ENCODE data around the gene NOTCH3.

Gene NOTCH3

GRCh38 chr19:15200553-15201364 lies at the start of gene NOTCH3:
NOTCH3 (minus strand) TSS chr19:15200995; CDS start chr19:15200905, 90 bp downstream.
- DNase-seq: no peak

DNA sequence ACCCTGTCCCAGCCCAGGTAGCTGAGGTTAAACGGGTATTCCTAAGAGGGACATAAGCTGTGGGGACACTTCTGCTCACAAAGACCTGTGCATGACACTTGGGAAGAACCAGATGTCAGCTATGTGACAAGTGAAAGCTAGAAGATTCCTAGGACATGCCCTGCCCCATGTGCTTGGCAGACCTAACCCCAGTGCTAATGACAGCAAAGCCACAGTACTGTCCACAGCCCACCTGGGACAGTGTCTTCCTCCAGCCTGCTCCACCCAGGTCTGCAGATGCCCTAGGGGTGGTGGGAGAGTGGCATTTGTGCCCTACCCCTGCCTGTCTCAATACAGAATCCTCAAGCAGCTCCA lies 49.8 kb upstream of the NOTCH3 start:
- DNase-seq: no peak

DNA sequence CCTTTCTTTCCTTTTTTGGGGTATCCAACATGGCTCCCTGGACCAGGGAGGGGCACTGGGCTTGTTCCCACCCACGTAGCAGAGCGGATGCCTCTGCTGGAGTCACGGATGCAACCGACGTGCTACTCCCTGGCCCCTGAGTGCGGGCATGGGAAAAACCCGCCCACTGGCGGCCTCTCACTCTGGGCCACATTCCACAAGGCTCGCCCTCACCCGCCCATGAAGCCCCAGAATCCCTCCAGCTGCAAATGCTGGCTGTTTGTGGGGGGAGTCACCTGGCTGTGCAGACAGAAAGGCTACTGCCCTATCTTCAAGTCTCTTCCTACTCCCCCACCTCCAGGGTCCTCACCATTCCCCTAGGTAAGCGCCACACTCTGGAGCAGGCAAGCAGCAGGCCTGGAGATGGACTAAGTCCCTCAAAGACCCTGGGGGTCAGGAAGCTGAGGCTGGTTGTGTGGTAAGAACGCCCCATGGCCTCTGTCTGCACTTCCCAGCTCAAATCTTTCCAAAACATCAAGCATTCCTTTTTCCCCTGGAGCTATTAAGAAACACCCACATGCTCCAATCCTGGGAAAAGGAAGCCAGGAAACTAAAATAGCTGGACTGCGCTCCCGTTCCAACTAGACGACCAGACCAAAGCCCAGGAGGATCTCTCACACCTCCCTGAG lies 49.3 kb upstream of the NOTCH3 start:
- no peak for DNase-seq

DNA sequence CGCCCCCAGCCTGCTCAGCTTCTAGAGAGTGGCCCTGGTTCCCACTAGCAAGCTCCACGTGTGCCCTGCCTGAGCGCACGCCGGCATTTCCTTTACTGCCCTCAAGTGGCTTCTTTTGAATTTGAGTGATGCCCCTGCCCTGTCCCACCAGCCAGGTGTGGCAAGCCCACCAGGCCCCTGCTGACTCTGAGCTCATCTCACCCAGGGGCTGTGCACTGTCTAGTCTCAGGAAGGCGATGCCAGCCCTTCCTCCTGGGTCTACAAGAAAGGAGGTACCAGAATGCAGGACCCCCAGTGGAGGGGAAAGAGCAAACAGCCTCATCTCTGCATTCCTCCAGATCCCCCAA lies 48.7 kb upstream of the NOTCH3 start:
- DNase-seq: no peak

GRCh38 chr19:15248648-15249527 lies 48.1 kb upstream of the NOTCH3 start:
- DNase-seq: no peak

DNA sequence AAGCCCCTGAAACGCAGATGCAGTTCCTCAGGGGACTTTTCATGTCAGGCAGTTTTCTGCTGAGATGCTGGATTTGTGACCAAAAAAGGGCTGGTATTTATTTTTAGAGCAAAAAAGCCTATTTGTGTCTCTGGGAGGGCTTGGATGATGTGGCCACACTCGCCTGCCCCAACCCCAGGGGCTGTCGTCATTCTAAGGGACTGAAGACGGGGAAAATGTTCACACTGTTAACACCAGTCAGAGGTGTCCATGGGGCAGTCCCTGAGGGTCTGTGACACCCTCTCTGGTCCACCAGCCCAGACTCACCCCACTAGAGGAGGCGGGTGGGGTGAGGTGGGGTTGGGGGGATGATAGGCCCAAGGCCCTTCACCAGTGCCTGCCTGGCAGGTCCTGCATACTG lies 47.3 kb upstream of the NOTCH3 start:
- DNase-seq: no peak

DNA sequence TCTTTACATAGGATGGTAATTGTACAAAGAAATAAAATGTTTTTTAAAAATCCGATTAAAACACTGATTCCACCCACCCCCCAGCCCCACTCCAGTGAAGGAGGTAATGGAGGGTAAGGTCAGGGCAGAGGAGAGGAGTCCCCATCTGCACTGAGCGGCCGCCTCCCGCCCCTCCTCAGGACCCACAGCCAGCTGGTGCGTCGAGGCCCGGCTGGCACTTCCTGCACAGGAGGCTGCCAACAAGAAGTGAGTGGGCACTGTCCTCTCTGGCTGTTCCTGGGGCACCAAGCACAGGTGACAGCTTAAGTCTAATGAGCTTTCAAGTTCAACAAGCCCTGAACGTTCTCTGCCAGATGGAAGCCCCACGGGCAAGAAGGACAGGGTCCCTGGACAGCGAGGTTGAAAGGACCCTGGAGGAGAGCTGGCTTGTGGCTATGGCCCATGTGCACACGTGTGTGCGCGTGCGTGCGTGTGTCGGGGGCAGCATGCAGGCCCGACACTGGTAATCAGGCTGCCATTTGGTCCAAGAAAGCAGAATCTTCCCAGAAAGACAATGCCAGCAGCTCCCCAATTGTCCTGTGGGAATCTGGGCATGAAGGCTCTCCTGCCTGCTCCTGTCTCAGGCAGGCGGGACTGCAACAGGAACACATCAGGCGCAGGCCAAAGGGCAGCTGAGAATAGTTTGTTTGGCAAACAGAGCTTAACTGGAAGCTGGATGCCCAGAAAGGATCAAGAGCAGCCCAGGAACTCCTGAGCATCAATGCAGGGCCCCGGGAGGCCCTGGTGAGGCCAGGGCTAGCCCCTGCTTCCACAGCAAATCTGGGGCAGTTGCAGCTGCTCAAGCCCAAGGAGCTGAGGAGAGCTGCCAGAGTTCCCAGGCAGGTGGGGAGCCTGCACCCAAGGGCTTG lies 46.6 kb upstream of the NOTCH3 start:
- DNase-seq: no peak

DNA sequence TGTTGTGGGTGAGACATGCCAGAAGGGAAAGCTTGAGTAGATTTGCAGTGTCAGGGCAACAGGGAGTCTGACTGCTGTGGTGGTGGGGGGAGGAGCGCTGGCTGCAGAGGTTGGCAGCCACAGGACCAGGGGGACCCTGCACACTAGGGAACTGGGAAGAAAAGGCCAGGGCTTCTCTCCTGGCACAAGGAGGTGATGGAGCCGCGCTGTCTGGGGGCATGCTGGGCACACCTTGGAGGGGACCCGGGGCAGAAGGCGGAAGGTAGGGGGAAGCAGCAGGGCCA lies 45.3 kb upstream of the NOTCH3 start:
- no peak for DNase-seq

GRCh38 chr19:15245370-15246197 lies 44.8 kb upstream of the NOTCH3 start:
- no peak for DNase-seq

GRCh38 chr19:15244808-15245207 lies 44.0 kb upstream of the NOTCH3 start:
- DNase-seq: no peak

DNA sequence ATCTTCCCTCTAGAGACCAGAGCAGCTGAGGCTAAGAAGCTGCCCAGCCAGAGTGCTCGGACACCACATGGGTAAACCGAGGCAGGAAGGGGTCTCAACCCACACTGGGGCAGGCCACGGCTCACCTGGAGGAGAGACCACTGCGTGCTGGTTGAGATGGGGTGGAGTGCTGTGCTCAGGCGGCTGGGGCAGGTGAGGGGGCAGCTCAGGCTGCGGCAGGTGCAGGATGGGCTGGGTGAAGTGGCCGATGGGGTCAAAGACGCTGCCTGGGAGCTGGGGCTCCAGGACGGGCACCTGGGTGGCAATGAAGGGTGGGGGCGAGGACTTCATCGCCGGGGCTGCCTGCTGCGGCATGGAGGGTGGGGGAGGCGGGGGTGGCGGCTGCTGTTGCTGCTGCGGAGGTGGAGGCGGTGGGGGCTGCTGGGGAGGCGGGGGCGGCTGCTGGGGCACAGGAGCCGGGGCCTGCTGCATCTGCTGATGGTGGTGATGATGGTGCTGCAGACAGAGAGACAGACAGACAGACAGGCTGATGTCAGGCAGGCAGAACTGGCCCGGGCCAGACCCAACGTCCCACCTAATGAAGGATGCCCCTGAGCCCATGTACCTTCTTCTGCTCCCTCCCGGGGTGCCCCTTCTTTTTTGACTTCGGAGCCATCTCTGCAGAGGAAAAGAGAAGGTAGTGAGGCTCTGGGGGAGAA lies 43.5 kb upstream of the NOTCH3 start:
- DNase-seq: no peak

DNA sequence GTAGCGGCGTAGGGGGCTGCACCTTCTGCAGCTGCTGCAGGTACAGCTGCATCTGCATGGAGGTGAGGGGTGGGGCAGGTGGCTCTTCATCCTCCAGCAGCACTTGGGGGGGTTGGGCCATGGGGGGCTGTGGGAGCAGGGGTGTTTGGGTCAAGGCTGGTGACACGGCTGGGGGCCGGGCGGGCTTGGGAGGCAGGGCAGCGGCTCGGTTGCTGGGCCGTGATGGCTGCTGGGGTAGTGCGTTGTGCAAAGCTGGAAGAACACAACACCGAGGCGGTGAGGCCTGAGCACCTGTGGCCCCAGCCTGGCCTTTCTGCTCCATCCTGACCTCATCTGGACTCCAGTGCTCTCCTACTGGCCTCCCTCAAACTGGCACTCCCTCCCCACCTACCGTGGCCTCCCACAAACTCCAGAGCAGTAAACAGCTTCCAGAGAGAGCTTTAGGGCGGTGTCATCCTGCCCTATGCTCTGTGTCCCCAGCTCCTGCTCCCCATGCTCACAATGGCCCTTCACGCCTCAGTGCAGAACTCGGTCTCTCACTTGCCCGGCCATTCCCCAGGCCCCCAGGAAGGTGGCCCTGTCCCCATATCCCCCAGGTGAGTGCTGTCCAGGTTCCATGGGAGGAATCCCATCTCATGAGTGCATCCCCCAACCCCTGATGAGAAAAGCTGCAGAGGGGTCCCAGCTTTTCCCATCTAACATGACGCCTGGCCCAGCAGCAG lies 42.6 kb upstream of the NOTCH3 start:
- no peak for DNase-seq

DNA sequence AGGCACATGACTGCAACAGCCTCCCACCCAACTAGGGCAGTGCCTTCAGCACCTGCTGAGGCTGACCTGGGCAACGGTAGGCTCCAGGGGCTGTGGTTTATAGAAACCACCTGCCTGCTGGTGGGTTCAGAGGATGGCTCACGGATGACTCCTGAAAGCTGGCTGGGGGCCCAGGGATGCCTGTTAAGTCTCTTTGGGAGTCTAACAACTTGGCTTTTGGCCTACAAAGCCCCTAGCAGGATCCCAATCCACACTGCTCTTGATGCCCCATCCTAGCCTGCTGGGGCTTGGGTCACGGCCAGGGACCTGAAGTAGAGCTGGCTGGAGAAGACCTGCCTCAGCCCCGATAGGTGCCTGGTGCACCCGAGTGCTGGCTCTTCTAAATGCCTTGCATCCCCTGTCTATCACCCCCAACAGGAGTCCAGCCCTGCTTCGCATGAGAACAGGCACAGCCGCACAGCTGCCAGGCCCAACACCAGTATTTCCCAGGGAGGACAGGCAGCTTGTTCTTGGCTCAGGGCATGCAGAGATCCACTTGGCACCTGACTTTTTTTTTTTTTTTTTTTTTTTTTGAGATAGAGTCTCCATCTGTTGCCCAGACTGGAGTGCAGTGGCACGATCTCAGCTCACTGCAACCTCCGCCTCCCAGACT lies 40.6 kb upstream of the NOTCH3 start:
- no peak for DNase-seq

- no peak for DNase-seq
Measured at GRCh38 chr19:15240515-15240914, 39.7 kb upstream of the NOTCH3 start.

DNA sequence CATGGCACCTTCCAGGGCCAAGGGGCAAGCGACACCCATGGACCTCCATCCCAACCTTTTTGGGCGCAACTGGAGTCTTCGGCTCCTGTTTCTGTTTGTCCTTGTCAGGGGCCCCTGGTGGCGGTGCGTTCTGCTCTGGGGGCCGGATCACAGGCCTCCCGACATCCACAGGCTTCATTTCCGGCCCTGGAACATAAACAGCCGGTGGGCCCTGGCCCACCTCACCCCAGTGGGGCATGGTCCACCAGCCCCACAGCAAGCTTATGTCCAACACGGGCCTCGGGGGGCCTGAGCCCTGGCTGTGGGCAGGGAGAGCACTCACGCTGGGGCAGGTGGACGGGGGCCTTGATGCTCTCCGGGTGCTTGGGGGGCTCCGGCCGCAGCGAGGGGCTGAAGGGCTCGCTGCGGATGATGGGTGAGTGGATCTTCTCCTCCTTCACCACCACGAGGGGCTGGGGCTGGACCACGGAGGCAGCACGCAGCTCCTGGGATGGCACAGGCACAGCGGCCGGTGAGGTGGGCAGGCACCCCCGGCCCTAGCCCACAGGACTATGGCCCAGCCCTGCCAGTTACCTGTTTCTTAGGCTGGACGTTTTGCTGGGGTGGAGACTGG lies 38.6 kb upstream of the NOTCH3 start:
- DNase-seq: no peak

DNA sequence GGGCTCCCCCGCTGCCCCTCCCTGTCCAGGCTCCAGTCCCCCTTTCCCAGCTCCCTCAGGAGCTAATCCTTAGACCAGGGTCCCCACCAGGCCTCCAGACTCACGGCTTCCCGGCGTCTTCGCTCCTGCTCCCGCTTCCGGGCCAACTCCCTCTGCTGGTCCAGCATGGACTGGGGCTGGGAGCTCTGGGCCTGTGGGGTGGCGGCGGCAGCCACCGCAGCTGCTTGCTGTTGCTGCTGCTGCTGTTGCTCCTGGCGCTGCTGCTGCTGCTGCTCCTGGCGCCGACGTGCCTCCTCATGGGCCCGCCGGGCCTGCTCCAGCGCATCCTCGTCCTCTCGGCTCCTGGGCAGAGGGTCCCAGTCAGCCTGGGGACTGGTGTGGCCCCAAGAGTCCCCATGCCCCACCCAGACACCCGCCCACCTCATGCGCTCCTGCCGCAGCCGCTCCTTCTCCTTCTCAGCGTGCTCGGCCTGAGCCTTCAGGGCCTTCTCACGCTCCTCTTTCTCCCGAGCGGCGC lies 37.9 kb upstream of the NOTCH3 start:
- DNase-seq: no peak

GRCh38 chr19:15237759-15238638 lies 37.2 kb upstream of the NOTCH3 start:
- no peak for DNase-seq

GRCh38 chr19:15236886-15237285 lies 36.1 kb upstream of the NOTCH3 start:
- DNase-seq: no peak
